Nucleus accumbens (tissue), 56 donors: Measurements from ENCODE around the gene AKAP7.
A peak's percentile ranks its signal among the peaks of the same experiment; 100 is the strongest.

Experiments used
- DNase-seq, 56 donors: peaks; one replicate each; lab custom pipeline; 2025; lab: John Stamatoyannopoulos, UW

AKAP7 gene

DNA sequence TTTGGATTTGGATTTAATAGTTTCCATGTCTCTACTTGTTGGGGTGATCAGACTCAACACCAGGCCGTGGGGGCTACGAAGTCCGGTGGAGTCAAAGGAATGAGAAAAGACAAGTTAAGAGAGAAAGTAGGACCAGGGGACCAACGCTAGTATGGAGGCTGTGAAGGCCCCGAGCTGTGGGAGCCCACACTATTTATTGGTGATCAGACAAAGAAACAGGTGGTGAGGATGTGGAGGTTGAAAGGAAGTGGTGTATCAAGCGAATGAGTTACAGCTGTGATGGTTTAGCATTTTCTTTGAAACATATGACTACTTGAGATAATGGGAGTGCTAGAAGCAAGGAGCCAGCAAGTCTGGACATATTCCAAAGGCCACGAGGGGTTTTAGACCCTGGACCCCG, 62.4 kb downstream of the AKAP7 start:
- DNase-seq, result no peak

DNA sequence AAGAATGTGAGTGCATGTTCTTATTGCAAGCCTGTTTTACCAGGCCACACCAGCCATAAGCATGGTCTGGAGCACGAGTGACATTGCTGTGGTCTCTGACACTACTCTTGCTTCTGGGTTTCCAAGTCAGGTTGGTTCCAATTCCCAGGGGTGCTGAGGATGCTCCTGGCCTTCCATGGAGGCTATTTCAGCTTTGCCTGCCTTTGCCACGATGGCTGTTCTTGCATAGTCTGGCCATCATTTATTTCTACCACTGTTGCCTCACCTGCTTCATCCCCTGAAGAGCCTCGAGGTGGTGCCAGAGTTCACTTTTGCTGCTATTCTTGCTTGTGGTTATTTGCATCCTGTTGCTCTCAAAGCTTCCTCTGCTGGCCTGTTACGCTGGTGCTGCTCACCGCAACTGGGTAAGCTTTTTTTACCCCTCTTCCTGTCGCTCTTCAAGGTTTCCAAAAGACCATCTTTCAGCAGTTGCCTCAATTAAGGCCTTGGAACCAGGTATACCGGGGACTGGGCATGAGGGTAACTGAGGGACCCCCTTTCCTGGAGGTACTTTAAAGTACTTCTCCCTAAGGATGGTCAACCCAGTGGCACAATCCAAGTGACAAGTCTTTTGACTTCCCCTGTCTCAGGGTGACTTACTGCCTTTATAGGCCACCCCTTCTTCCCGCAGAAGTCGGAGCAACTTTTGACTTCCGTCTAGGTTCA, 64.5 kb downstream of the AKAP7 start:
- DNase-seq, result peak in 5 of 56 donors; percentile 2 to 34 (median 20)

DNA sequence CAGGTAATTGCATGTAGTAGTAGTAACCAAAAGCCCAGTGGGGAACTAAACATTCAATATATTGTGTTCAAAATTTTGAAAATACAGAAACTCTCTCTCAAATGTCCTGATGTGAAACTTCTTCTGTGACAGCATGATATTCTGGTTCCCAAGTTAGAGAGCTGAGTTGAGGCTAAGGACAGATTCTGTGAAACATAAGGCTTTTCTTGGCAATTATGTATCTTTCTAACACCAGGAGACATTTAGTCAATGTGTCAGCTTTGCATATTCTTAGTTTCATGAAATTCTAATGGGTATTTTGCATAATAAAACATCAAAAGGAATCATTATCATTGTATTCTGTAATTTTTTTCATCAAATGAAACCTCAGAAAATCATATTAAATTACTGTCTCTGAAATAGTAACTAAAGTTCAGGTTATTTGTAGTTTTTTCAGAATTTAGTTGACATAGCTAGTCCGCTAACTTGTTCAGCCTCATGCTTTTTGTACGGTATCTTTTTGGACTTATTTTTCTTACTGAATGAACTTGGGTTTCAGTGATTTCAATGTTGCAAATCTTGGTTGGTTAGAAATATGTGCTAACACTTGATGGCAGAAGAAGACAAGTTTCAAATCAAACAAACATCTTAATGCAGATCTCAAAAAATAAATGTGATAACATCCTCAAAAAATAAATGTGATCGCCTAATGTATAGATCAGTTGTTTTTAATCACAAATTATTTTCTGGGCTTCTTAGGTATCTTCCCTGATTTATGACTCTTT, 70.4 kb downstream of the AKAP7 start:
- no peak for DNase-seq

DNA sequence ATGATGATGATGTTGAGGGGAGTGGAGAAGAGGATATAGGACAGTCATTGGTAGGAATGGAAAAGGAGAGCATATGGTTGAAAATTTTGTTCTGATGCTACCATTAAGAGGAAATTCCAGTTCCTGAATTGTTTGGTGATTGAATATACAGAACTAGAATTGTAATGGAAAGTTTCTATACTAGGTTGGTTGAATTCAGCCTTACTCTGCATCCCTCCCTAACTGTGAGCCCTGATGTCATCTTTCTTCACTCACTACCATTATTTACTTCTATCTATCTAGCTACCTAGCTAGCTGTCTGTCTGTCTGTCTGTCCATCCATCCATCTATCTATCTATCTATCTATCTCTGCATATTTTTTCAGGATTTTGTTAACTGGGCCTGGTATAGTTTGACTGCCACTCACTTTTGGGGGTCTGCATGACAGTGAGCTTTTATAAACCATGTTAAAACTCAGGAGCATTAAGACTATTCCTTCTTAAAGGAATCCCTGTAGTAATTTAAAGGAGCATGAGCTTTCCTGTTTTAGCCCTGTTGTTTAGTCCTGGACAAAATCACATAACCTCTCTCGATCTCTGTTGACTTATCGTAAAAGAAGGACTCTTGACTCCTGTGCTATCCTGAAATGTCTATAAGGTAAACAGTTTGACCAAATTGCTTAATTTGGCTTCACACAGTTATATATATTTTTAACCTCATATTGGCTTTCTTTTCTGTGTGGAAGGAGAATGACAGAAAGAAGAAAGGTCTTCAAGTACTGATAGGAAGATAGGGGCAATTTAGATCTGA, 71.4 kb downstream of the AKAP7 start:
- DNase-seq, result no peak

DNA sequence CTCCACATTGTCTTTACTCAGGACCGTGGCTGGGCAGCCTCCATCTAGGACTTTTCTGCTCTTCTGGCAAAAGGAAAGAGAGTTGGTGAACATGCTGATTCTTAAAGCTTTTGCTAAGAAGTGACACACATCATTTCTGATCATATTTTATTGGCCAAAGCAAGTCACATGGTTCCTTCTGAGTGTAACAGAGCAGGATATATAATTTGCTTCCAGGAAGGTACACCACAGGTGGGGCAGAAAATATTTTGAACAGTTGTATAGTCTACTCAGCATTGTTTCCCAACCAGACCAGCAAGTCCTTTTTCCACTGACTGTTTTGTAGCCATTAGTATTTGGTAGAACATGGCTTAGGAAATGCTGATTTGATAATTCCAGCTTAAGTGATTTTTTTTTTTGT, 73.5 kb downstream of the AKAP7 start:
- DNase-seq, result no peak

DNA sequence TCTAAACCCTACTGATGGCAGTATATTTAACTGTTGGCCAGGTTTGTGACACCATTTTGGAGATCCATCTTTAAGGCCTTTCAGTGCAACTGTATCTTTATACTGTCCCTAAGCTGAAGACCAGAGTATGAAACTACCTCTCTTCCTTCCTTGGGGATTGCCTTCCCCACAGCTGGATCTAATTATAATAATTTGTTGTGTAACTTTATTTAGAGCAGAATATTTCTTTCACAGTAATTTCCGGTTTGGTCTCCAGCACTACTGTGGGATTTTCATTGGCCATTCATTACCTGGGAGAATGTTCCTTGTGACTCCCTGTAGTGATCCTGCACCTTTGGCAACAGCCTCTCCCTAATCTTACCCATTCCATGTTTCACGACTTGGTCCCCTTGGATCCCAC, 75.2 kb downstream of the AKAP7 start:
- DNase-seq, result no peak

DNA sequence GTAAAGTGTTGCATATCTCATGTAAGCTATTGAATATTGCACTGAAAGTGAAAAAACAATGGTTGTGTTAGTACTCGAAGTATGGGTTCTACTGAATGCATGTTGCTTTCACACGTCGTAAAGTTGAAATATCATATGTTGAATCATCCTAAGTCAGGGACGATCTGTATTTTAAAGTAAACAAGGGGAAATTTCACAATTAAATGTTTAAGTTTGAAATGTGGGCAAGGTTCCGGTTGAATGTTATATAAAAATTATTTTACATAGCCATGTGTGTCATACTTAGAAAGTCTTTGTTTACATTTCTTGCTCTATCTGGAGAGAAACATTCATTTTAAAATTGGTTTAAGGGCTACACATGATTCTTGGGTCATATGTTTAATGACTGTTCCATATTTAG, 76.8 kb downstream of the AKAP7 start:
- DNase-seq, result no peak

DNA sequence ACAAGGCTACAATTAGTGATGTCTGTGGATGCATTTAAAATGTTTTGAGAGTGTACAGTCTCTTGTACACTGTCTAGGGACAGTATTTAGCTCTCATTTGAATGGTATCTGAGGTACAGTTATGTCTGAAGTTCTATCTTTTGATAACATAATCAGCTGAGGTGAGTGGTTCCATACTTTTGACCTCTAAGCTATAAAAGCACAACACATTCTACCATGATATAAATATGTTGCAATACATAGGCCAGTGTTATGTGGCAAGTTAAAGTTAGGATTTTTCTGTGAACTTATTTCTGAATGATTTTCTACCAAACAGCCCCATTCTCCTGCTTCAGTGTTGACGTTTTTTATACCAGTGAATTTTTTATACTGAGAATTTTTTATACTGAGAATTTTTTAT, 77.6 kb downstream of the AKAP7 start:
- no peak for DNase-seq

DNA sequence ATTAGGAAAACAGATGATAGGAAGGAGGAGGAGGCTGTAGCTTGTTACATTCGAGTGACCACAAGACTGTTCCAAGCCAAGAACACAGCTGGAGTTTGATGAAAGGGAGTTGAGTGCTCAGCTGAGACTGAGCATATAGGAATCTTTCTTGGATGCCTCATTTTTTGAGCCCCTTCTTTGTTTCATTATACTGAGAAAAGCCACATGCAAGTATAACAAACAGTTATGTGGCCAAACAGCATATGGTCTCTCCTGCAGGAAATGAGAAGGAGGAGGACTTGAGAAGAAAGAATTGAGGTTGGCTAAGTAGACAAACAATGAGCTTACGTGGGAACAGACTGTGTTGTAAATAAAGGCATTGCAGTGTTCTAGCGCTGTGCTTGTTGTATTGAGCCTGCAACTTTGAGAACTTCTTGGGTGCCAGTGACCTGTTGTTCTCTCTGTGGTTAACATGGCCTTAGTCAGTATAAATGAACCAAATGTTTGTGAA, 78.3 kb downstream of the AKAP7 start:
- DNase-seq, result no peak

DNA sequence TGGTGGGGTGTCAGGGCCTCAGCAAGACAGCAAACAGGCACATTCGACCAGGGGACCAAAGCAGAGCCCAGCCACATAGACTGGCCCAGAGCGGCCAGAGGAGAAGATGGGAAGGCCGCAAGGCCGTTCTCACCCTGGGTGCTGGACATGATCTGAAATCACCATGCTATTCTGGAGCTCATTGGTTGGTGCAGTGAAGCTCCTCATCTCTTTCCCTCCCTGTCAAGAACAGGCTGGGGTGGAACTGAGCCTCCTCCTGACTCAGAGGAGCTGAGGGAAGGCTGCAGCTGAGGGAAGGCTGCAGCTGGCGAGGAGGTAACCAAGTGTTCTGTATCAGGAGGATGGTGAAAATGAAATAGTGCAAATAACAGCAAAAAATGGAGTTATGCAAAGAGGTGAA, 80.0 kb downstream of the AKAP7 start:
- DNase-seq, result no peak

DNA sequence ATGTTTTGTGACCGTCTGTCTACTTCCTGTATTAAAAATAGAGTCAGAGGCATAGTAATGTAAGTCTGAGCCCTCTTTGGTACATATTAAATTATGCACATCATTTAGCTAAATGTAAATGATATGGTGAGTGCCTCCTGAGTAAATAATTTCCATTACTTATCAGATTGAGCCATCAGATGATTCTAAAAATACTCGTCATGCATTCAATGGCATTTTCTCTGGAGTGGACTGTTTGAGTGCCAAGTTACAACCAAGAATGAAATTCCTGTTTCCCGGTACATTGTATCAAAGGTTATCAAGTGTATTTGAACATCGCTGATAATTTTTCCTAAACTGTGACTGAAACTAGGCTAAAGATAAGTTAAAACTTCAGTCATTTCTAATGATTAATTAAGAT, 81.0 kb downstream of the AKAP7 start:
- no peak for DNase-seq

DNA sequence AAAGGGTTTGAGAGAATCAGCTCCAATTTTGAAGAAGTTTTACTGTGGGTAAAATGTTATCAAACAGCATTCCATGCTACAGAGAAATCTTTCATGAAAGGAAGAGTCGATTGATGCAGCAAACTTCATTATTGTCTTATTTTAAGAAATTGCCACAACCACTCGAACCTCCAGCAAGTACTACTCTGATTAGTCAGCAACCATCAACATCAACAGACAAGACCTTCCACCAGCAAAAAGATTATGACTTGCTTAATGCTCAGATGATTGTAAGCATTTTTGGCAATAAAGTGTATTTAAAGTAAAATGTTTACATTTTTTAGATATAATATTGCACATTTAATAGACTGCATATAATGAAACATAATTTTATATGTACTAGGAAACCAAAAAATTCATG, 87.5 kb downstream of the AKAP7 start:
- DNase-seq, result no peak

DNA sequence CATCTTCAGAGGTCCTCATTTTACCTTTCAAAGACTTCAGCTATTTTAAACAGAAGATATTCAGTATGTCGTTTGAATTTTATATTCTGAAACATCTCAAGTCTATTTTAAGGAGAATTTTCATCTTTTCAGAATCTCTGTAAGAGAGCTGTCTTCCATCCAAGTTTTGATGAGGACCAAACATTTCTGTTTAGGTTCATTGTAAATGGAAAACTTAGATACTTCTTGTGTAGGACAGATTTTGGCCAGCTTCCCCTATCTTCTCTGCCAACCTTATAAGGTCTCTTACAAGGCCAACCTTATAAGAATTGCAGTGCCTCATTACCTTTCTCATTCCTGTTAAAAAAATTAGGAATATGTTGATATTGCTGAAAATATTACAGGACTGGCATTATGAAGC, 88.1 kb downstream of the AKAP7 start:
- DNase-seq, result no peak

DNA sequence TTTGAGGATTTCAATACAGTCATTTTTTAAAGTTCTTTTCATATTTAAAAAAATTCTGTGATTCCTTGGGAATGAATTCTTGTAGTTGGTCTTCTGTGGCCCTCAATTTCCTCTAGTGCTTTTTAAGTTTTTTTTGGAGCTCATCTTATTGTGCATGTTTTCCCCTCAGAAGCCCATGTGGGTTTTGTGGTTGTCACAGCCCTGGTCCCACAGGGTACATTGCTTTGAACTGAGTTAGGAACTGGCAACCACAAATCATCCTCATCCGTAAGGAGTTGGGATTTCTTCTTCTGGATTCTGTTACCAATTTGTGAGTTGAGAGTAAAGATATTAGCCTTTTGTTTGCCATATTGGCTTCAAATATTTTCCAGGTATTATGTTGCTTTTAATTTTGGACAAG, 89.9 kb downstream of the AKAP7 start:
- no peak for DNase-seq

DNA sequence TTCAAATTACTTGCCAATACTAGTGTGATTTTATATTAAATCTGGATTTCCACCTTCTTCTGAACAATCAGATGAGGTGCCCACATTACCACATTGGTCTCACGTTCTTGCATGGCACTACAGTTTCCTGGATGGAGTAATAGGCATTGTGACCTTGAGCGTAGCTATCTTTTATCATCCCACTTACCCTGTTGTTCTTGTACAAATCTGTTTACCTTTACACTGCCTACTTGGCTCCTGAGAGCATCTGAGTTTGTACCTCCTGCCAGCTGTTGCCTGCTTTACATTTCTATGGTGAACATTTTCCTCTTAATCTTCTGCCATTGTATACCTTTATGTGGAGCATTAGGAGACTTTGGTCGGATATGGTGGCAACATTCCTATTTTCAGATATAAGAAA, 90.7 kb downstream of the AKAP7 start:
- DNase-seq, result no peak

DNA sequence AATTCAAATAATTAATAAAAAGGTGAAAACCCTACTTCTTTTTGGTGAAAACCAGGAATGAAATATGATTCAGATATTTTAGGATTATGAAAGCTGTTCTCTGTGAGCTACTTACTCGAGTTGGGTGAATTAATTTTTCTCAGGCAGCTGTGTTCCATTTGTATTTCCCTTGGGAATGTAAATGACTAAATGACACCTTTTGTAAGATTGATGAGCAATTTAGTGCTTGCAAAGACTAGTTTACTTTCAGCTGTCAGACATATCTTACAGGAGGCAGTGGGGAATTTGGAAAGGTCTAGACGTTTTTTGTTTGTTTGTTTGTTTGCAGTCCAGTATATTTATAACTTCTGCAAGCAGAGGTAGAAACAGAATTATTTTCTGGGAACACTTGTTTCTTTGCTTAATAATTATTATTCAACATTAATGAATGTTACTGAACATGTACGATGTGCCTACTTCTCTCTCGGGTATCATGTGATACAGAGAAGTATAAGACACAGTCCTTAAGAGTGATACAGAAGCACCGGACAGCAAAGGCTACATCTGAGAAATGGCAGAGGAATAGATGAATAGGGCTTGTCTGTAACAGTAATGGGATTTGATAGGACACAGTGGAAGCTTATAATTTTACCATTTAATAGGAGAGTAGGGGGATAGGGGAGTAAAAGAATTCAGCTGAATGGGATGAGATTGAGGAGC, 91.3 kb downstream of the AKAP7 start:
- DNase-seq, result no peak

DNA sequence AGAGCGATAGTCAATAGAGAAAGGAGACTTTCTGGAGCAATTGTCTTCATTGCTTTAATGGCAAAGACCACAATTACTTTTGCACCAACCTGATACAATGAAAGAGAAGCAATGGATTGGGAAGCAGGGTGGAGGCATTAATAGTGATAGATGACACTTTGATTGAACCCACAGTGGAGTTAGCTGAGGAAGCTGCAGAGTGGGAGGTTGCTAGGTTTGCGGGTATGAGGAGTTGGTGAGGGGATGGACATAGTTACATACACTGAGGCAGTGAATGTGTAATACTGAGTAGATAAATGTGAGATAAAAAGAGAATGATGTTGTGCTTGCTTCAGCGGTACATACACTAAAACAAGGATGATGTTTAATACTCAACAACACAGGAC, 91.9 kb downstream of the AKAP7 start:
- DNase-seq, result no peak

DNA sequence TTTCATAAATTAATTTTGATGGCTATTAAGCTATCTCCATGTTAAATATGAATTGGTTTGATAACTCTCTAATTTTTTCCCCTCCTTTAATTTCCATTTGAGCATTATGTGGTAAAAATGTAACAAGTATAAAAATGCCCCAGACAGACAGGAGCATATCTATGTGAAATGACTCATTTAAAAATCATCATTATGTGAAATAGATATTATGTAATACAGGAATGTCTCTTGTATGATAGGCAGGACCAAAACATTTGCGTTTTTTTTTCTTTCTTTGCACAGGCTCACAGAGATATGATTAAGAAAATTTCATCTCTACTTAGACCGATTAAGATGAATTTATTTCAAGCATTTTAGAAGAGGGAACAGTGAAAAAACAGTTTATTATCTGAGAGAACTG, 95.8 kb downstream of the AKAP7 start:
- no peak for DNase-seq

DNA sequence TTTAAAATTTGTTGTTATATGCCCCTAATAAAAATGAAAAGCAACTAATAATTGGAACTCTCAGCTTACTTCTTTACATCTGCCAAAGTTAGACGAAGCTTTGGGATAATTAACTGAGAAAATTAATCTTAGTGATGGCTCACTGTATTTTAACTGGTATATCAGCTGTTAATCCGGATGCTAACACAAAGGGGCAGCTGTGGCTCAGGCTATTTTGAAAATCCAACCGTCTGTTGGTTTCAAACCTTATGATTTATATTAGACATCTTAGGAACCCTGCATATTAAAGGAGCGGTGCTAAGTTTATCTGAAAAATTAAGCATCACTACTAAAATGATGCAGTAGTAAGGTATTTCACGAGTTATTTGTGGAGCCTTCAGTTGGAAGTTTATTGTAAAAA, 96.6 kb downstream of the AKAP7 start:
- DNase-seq, result no peak

DNA sequence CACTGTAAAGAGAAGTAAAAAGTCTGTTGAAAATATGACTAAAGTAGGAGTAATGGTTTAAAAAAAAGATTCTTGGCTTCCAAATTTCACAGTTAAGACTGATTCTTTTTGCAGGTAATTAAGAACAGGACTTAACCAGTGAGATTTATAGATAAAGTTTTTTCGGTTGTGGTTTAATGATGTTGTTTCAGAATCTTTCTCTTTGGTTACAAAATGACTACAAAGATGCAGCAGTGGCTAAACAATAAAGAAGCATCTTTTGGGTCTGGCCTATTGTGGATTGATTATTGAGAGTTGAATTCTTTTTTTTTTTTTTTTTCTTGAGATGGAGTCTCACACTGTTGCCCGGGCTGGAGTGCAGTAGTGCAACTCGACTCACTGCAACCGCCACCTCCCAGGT, 109.7 kb downstream of the AKAP7 start:
- no peak for DNase-seq

DNA sequence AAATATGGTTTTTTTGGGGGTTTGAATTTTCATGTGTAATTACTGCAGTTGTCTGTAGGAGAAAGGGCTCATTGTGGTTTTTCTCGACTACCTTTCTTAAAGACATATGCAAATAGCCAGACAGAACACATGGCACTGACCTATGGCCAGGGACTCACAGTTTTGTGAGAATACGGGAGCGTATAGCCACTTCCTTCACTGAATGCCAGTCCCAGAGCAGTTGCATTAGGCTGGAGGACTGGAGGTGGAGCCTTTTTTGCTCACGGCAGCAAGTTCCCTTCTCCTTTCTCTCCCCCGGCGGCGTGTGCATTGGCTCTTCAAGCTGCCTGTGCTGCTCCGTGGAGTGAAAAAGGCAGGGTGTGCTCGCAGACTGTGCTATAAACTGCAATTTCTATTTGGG, 114.9 kb downstream of the AKAP7 start:
- peak in 51 of 56 donors; percentile 4 to 76 (median 42) for DNase-seq
